NCI-H526 treated with DMSO at 0.1 percent for 48 hours (cell line): ENCODE measurements around the gene C10orf53.
A peak's percentile ranks its signal among the peaks of the same experiment; 100 is the strongest.
"Not testable (repeated sequence)": the region's sequence is repeated elsewhere in the genome, so short reads cannot be mapped to it uniquely, and the experiment has no call there.

Experiments
- DNase-seq: peaks from one replicate; lab custom pipeline; 2025; lab: John Stamatoyannopoulos, UW

The C10orf53 gene

GRCh38 chr10:49688261-49688846 lies 8.9 kb downstream of the C10orf53 start:
- no peak for DNase-seq

GRCh38 chr10:49688920-49689319 lies 9.5 kb downstream of the C10orf53 start:
- no peak for DNase-seq

GRCh38 chr10:49689882-49690510 lies 10.5 kb downstream of the C10orf53 start:
- no peak for DNase-seq

GRCh38 chr10:49690698-49691356 lies 11.4 kb downstream of the C10orf53 start:
- peak; percentile 11 for DNase-seq

GRCh38 chr10:49691588-49691987 lies 12.1 kb downstream of the C10orf53 start:
- DNase-seq: no peak

GRCh38 chr10:49694466-49694865 lies 15.0 kb downstream of the C10orf53 start:
- no peak for DNase-seq

- no peak for DNase-seq
These were observed 16.9 kb downstream of the C10orf53 start for GRCh38 chr10:49696311-49696710.

- no peak for DNase-seq
These were observed 19.2 kb downstream of the C10orf53 start for GRCh38 chr10:49698679-49699078.

GRCh38 chr10:49700211-49700610 lies 20.8 kb downstream of the C10orf53 start:
- no peak for DNase-seq

GRCh38 chr10:49700997-49701396 lies 21.5 kb downstream of the C10orf53 start:
- DNase-seq: peak; percentile 73

- no peak for DNase-seq
These were observed 28.1 kb downstream of the C10orf53 start for GRCh38 chr10:49707585-49707984.

GRCh38 chr10:49709934-49710333 lies 30.5 kb downstream of the C10orf53 start:
- no peak for DNase-seq

GRCh38 chr10:49710966-49711365 lies 31.5 kb downstream of the C10orf53 start:
- DNase-seq: no peak

GRCh38 chr10:49711481-49711880 lies 32.0 kb downstream of the C10orf53 start:
- no peak for DNase-seq

GRCh38 chr10:49713266-49713665 lies 33.8 kb downstream of the C10orf53 start:
- DNase-seq: no peak

GRCh38 chr10:49715157-49715556 lies 35.7 kb downstream of the C10orf53 start:
- not testable (repeated sequence) for DNase-seq

GRCh38 chr10:49726593-49726992 lies 47.1 kb downstream of the C10orf53 start:
- DNase-seq: no peak

GRCh38 chr10:49733866-49734265 lies 54.4 kb downstream of the C10orf53 start:
- no peak for DNase-seq

- no peak for DNase-seq
These were observed 55.2 kb downstream of the C10orf53 start for GRCh38 chr10:49734676-49735075.

GRCh38 chr10:49735161-49735560 lies 55.7 kb downstream of the C10orf53 start:
- DNase-seq: no peak

- DNase-seq: no peak
These were observed 56.6 kb downstream of the C10orf53 start for GRCh38 chr10:49735848-49736563.

- no peak for DNase-seq
These were observed 57.2 kb downstream of the C10orf53 start for GRCh38 chr10:49736564-49737113.
